PC-9 (cell line): ENCODE data around the gene CYTH2. TPM values are rescaled to one million over a fixed set of nuclear protein-coding genes. Genes with fewer than 3 reads are reported as not detected.

Experiments used
- BruUV-seq: library from RNA; stranded (reverse); fragments of 400-500 nt; replicated peaks from 2 replicates; lab custom pipeline; 2021; lab: Mats Ljungman, UMichigan
- CTCF ChIA-PET: fragments of 300-600 bp; sonication (Branson Sonifier 250); formaldehyde crosslinking; loops from one replicate; lab custom pipeline; 2022; ENCODE audit warnings: antibody characterized with exemption; lab: Charles Lee
- POLR2A ChIA-PET: fragments of 300-600 bp; sonication (Branson Sonifier 250); formaldehyde crosslinking; loops from one replicate; lab custom pipeline; 2022; ENCODE audit warnings: antibody characterized with exemption; ENCODE audit not compliant: unreplicated experiment; lab: Charles Lee
- DNase-seq, 2 experiments: peaks; one replicate each; pipeline versions ENCODE4 v3.0.0 to v3.0.0-alpha.2; 2015 to 2022; ENCODE audit warnings: mixed read lengths in 1 of 2
- H2AFZ ChIP-seq: fragments of 200-600 bp; sonication (generic); 2 replicates; pipeline ENCODE4 v1.8.1; 2017; ENCODE audit warnings: antibody characterized with exemption
- H3F3A ChIP-seq: fragments of 200-600 bp; sonication (generic); 2 replicates; pipeline ENCODE4 v1.8.1; 2017; ENCODE audit warnings: antibody characterized with exemption, mild to moderate bottlenecking, low read depth; ENCODE audit not compliant: insufficient read depth
- H3K27ac ChIP-seq: fragments of 200-600 bp; sonication (generic); 2 replicates; pipeline ENCODE4 v1.6.1; 2016; ENCODE audit warnings: mixed run types
- H3K27me3 ChIP-seq: fragments of 200-600 bp; sonication (generic); 2 replicates; pipeline ENCODE4 v1.6.1; 2016; ENCODE audit warnings: low read depth, mixed run types; ENCODE audit not compliant: insufficient read depth
- H3K36me3 ChIP-seq: fragments of 200-600 bp; sonication (generic); 2 replicates; pipeline ENCODE4 v1.6.1; 2016; ENCODE audit warnings: low read depth, mixed run types
- H3K4me1 ChIP-seq: fragments of 200-600 bp; sonication (generic); replicated peaks from 2 replicates; pipeline ENCODE4 v1.6.1; 2016; ENCODE audit warnings: mixed run types; ENCODE audit not compliant: insufficient read depth
- H3K4me2 ChIP-seq: fragments of 200-600 bp; sonication (generic); 2 replicates; pipeline ENCODE4 v1.6.1; 2017; ENCODE audit warnings: mixed run types
- H3K4me3 ChIP-seq: fragments of 200-600 bp; sonication (generic); 2 replicates; pipeline ENCODE4 v1.6.1; 2016; ENCODE audit warnings: mixed run types
- H3K79me2 ChIP-seq: fragments of 200-600 bp; sonication (generic); 2 replicates; pipeline ENCODE4 v1.6.1; 2017; ENCODE audit warnings: low read depth, mixed run types
- H3K9me2 ChIP-seq: fragments of 200-600 bp; sonication (generic); 2 replicates; pipeline ENCODE4 v1.8.1; 2017; ENCODE audit warnings: mild to moderate bottlenecking; ENCODE audit not compliant: insufficient read depth
- H3K9me3 ChIP-seq: fragments of 200-600 bp; sonication (generic); 2 replicates; pipeline ENCODE4 v1.8.1; 2016; ENCODE audit warnings: low read depth; ENCODE audit not compliant: insufficient read depth
- H4K20me1 ChIP-seq: fragments of 200-600 bp; sonication (generic); 2 replicates; pipeline ENCODE4 v1.8.1; 2017; ENCODE audit not compliant: insufficient read depth
- CTCF ChIP-seq: fragments of 200-600 bp; sonication (generic); conservative IDR thresholded peaks from 2 replicates; pipeline ENCODE4 v1.6.1; 2017; ENCODE audit warnings: mixed run types, antibody characterized with exemption, mild to moderate bottlenecking, moderate library complexity
- EZH2 ChIP-seq: fragments of 200-600 bp; sonication (generic); IDR thresholded peaks from 2 replicates; pipeline ENCODE4 v1.8.0; 2017; ENCODE audit warnings: antibody characterized with exemption, low read depth
- intact Hi-C: fragments of 100-400 bp; cut with micrococcal nuclease; formaldehyde crosslinking; loops from one replicate; pipeline ENCODE4 v1.10.0; 2022; ENCODE audit not compliant: unreplicated experiment
- total RNA-seq: library from RNA; stranded (reverse); gene quantifications from 2 replicates; pipeline ENCODE4 v1.2.3, GENCODE V29; 2021

The CYTH2 gene
- total RNA-seq, 1 experiment from 2014 or later, result 74.4 TPM

- Histone ChIP-seq H3K27me3 (no peaks in the 10 kb centered on the region), H4K20me1 (no peaks in the 10 kb centered on the region), H3K4me2 (peak overlapping the region; percentile 98; the same call in 1 of the 2 replicates), H3K9me3 (no peaks in the 10 kb centered on the region), H3K9me2 (no peaks in the 10 kb centered on the region), H3F3A (peaks cover 50% of the 10 kb centered on the region), H3K36me3 (no peaks in the 10 kb centered on the region), H3K4me3 (no peak overlapping the region), H3K4me1 (peaks cover 24% of the 10 kb centered on the region), H3K79me2 (peaks cover 21% of the 10 kb centered on the region), H2AFZ (no peak overlapping the region), H3K27ac (no peak overlapping the region)
- intact Hi-C loops, result loop anchor here (5.0 kb wide), 2 partner anchors 138 to 177 kb away; partner anchors contain the start of gene DBP
- DNase-seq, result no peak
- CTCF ChIA-PET, result no interaction called here
- POLR2A ChIA-PET, result interaction anchor here (0.6 kb wide), 1 partner anchor 54 kb away, joined by 5 read pairs; no protein-coding TSS in a partner anchor
- TF ChIP-seq EZH2, result no peak
- no peak for TF ChIP-seq CTCF
- no TSS peak for BruUV-seq
Measured at GRCh38 chr19:48499316-48500090, 30.3 kb downstream of the CYTH2 start.

- no peaks in the 10 kb centered on the region for H3K9me3 ChIP-seq
- intact Hi-C loops, result loop anchor here (1.0 to 5.0 kb wide), 3 partner anchors 8 to 179 kb away; partner anchors contain the start of gene DBP
- H3K4me2 ChIP-seq, result peak overlapping the region; percentile 98
- H3K36me3 ChIP-seq, result no peaks in the 10 kb centered on the region
- no peak for DNase-seq
- peaks cover 12% of the 10 kb centered on the region for H3K79me2 ChIP-seq
- peaks cover 37% of the 10 kb centered on the region for H3F3A ChIP-seq
- H4K20me1 ChIP-seq, result no peaks in the 10 kb centered on the region
- ChIA-PET CTCF (no interaction called here), POLR2A (no interaction called here)
- TSS peak; percentile 53 for BruUV-seq
- peak overlapping the region; percentile 95 for H3K4me3 ChIP-seq
- peak overlapping the region; percentile 65 for H3K27ac ChIP-seq
- no peak for TF ChIP-seq CTCF
- no peak for TF ChIP-seq EZH2
- peaks cover 17% of the 10 kb centered on the region; the same call in 1 of the 2 replicates for H3K4me1 ChIP-seq
- no peaks in the 10 kb centered on the region for H3K27me3 ChIP-seq
- peak overlapping the region; percentile 97 for H2AFZ ChIP-seq
- H3K9me2 ChIP-seq, result no peaks in the 10 kb centered on the region
Measured at GRCh38 chr19:48500830-48501493, 31.8 kb downstream of the CYTH2 start.

GRCh38 chr19:48501494-48502349 is 32.6 kb downstream of the CYTH2 start:
- Histone ChIP-seq H3K27me3 (no peaks in the 10 kb centered on the region), H3K4me3 (peak overlapping the region; percentile 95), H3F3A (peaks cover 30% of the 10 kb centered on the region), H3K4me1 (peaks cover 16% of the 10 kb centered on the region; the same call in 1 of the 2 replicates), H3K9me2 (no peaks in the 10 kb centered on the region), H3K36me3 (no peaks in the 10 kb centered on the region), H3K79me2 (peaks cover 12% of the 10 kb centered on the region), H3K4me2 (peak overlapping the region; percentile 98), H3K27ac (peak overlapping the region; percentile 65), H3K9me3 (no peaks in the 10 kb centered on the region), H4K20me1 (no peaks in the 10 kb centered on the region), H2AFZ (peak overlapping the region; percentile 97)
- ChIA-PET CTCF (interaction anchor here (0.5 to 1.1 kb wide), 10 partner anchors 9 to 724 kb away, joined by 3 to 19 read pairs (median 4); no protein-coding TSS in a partner anchor), POLR2A (interaction anchor here (0.6 to 1.1 kb wide), 7 partner anchors 8 to 1140 kb away, joined by 3 to 46 read pairs (median 11); partner anchors contain the start of gene SCAF1)
- intact Hi-C loops, result loop anchor here (1.0 to 5.0 kb wide), 4 partner anchors 8 to 179 kb away; partner anchors contain the start of gene DBP
- TF ChIP-seq EZH2, result no peak
- TF ChIP-seq CTCF, result no peak
- no TSS peak for BruUV-seq
- peak; percentile 96 to 99 for DNase-seq
